HepG2 (cell line): Measurements from ENCODE around the gene GATC. TPM values are rescaled to one million over a fixed set of nuclear protein-coding genes. Genes with fewer than 3 reads are reported as not detected.

ENCODE experiments used
- BRCA1 ChIP-seq: sonication (generic); formaldehyde crosslinking; IDR thresholded peaks from 2 replicates; pipeline ENCODE4 v1.4.0; 2020; ENCODE audit warnings: missing genetic modification reagents
- HES4 ChIP-seq: sonication (generic); formaldehyde crosslinking; IDR thresholded peaks from 2 replicates; pipeline ENCODE4 v1.9.0; 2021; ENCODE audit warnings: mild to moderate bottlenecking, missing genetic modification reagents, borderline replicate concordance
- KDM5B ChIP-seq: sonication (generic); formaldehyde crosslinking; IDR thresholded peaks from 2 replicates; pipeline ENCODE4 v1.4.0; 2020; ENCODE audit warnings: missing genetic modification reagents, mild to moderate bottlenecking, borderline replicate concordance
- MIER2 ChIP-seq: IDR thresholded peaks from 2 replicates; pipeline ENCODE4 v1.6.1; 2016; ENCODE audit warnings: missing biosample characterization, missing genetic modification reagents
- NFATC3 ChIP-seq: sonication (generic); formaldehyde crosslinking; IDR thresholded peaks from 2 replicates; pipeline ENCODE4 v1.5.1; 2020; ENCODE audit warnings: mild to moderate bottlenecking, missing genetic modification reagents
- NFRKB ChIP-seq: fragments of 450-650 bp; IDR thresholded peaks from 2 replicates; pipeline ENCODE4 v1.6.1; 2017
- PAX8 ChIP-seq: sonication (generic); formaldehyde crosslinking; IDR thresholded peaks from 2 replicates; pipeline ENCODE4 v1.8.0; 2022; ENCODE audit warnings: mild to moderate bottlenecking, missing genetic modification reagents, borderline replicate concordance
- RELA ChIP-seq: sonication (generic); formaldehyde crosslinking; IDR thresholded peaks from 2 replicates; pipeline ENCODE4 v1.4.0; 2020; ENCODE audit warnings: missing genetic modification reagents
- SAP130 ChIP-seq: IDR thresholded peaks from 2 replicates; pipeline ENCODE4 v1.6.1; 2016; ENCODE audit warnings: low read depth
- U2AF2 ChIP-seq: fragments of 200-400 bp; formaldehyde crosslinking; IDR thresholded peaks from 2 replicates; pipeline ENCODE4 v1.6.1; 2017; ENCODE audit warnings: low read depth, mild to moderate bottlenecking, low read length
- YEATS2 ChIP-seq: sonication (generic); formaldehyde crosslinking; IDR thresholded peaks from 2 replicates; pipeline ENCODE4 v1.4.0; 2020; ENCODE audit warnings: missing genetic modification reagents, borderline replicate concordance
- ZBTB38 ChIP-seq: sonication (generic); formaldehyde crosslinking; IDR thresholded peaks from 2 replicates; pipeline ENCODE4 v1.5.1; 2020; ENCODE audit warnings: mild to moderate bottlenecking, missing genetic modification reagents
- ZBTB7B ChIP-seq: sonication (generic); formaldehyde crosslinking; IDR thresholded peaks from 2 replicates; pipeline ENCODE4 v1.4.0; 2020; ENCODE audit warnings: missing genetic modification reagents
- ZNF546 ChIP-seq: sonication (generic); formaldehyde crosslinking; conservative IDR thresholded peaks from 2 replicates; pipeline ENCODE4 v1.8.1; 2023; ENCODE audit warnings: mild to moderate bottlenecking, missing genetic modification reagents
- ZNF549 ChIP-seq: sonication (generic); formaldehyde crosslinking; IDR thresholded peaks from 2 replicates; pipeline ENCODE4 v1.5.0; 2020; ENCODE audit warnings: missing genetic modification reagents
- ZNF556 ChIP-seq: sonication (generic); formaldehyde crosslinking; IDR thresholded peaks from 2 replicates; pipeline ENCODE4 v1.4.0; 2020; ENCODE audit warnings: mild to moderate bottlenecking, missing genetic modification reagents, borderline replicate concordance
- ZNF724P ChIP-seq: sonication (generic); formaldehyde crosslinking; IDR thresholded peaks from 2 replicates; pipeline ENCODE4 v1.8.0; 2022; ENCODE audit warnings: missing genetic modification reagents, borderline replicate concordance
- ZNF781 ChIP-seq: sonication (generic); formaldehyde crosslinking; IDR thresholded peaks from 2 replicates; pipeline ENCODE4 v1.5.1; 2020; ENCODE audit warnings: borderline replicate concordance, mild to moderate bottlenecking, missing genetic modification reagents; ENCODE audit errors: not compliant biosample characterization
- polyA plus RNA-seq, 8 experiments: library from polyadenylated mRNA; depleted of rRNA in 3 of 8; stranded (reverse) in 7 of 8; unstranded in 1 of 8; fragments of >200 nt; fragmentation: Illumina TruSeq in 4 of 8; extraction: Trizol in 4 of 8; gene quantifications; 2 replicates each; pipeline versions ENCODE4 v1.2.1 to v1.2.3, GENCODE V29; 2011 to 2016; ENCODE audit warnings: low read depth in 4 of 8, missing spikeins in 1 of 8, mixed read lengths in 1 of 8; ENCODE audit not compliant: insufficient read depth in 1 of 8
- total RNA-seq, 5 experiments: library from RNA; depleted of rRNA; stranded (reverse); fragments of >200 nt; fragmentation: Illumina TruSeq; extraction: Trizol; gene quantifications; 2 replicates each; pipeline ENCODE4 v1.2.3, GENCODE V29; 2016; ENCODE audit warnings: low read depth in 1 of 5
- TF ChIP-seq, protein P1 (sequence below): sonication (generic); formaldehyde crosslinking; IDR thresholded peaks from 2 replicates; pipeline ENCODE4 v1.8.0; 2022; ENCODE audit warnings: missing genetic modification reagents, mild to moderate bottlenecking, borderline replicate concordance
- TF ChIP-seq, protein P2 (sequence below): IDR thresholded peaks from 2 replicates; pipeline ENCODE4 v1.4.0; 2020; ENCODE audit warnings: mild to moderate bottlenecking, missing genetic modification reagents
- TF ChIP-seq, protein P3 (sequence below): sonication (generic); formaldehyde crosslinking; IDR thresholded peaks from 2 replicates; pipeline ENCODE4 v1.5.0; 2020; ENCODE audit warnings: mild to moderate bottlenecking, missing genetic modification reagents, borderline replicate concordance

GATC gene
- total and polyA plus RNA-seq, 2 of the 13 experiments (the other 11 are each of a cell fraction or from before 2014, with no cell fraction given) = 17.7 to 29.7 TPM

DNA sequence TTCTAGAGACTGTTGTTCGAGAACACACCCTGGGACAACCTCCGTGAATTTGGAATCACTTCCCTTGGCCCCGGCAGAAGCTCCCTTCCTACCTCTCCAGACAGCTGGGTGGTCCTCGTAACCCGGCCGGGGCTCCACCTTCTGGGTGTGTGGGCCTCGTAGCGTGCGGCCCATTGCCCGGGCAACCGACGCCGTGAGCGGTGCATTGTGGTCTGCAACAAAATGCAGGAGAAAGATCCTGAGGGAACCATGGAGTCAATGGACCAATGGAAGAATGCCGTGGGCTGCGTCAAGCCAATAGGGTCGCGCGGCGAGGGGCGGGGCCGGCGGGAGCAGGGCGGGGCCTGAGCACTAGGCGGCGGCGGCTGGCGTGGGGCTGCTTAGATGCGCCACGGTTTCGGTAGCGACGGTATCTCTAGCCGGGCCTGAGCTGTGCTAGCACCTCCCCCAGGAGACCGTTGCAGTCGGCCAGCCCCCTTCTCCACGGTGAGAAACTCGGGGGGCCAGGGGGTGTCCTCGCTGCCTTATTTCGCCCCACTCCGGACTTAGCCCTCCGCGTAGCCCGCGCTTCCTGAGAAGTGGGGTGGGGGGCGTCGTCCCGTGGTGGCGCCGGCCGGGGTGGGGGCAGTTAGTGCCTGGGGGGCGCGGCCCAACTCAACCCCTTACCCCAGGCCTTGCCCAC lies 49.6 kb downstream of the GATC start, which contains the start of gene DYNLL1 (continued):
- TF ChIP-seq ZBTB38 (CRISPR knock-in tag) (peak; percentile 26; the same call in 1 of the 2 replicates), ZNF556 (CRISPR knock-in tag) (no peak), BRCA1 (CRISPR knock-in tag) (no peak), KDM5B (CRISPR knock-in tag) (peak; percentile 87; the same call in 1 of the 2 replicates), YEATS2 (CRISPR knock-in tag) (peak; percentile 72; the same call in 1 of the 2 replicates), U2AF2 (peak; percentile 93), PAX8 (no peak), ZNF724P (CRISPR knock-in tag) (no peak), ZBTB7B (peak; percentile 29; the same call in 1 of the 2 replicates), ZNF546 (CRISPR knock-in tag) (no peak), NFRKB (no peak), RELA (CRISPR knock-in tag) (no peak), SAP130 (peak; percentile 99), NFATC3 (CRISPR knock-in tag) (no peak), HES4 (CRISPR knock-in tag) (peak; percentile 96), ZNF781 (CRISPR knock-in tag) (no peak), MIER2 (no peak), ZNF549 (no peak)
- TF ChIP-seq, protein P1, sequence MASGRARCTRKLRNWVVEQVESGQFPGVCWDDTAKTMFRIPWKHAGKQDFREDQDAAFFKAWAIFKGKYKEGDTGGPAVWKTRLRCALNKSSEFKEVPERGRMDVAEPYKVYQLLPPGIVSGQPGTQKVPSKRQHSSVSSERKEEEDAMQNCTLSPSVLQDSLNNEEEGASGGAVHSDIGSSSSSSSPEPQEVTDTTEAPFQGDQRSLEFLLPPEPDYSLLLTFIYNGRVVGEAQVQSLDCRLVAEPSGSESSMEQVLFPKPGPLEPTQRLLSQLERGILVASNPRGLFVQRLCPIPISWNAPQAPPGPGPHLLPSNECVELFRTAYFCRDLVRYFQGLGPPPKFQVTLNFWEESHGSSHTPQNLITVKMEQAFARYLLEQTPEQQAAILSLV = peak; percentile 62; the same call in 1 of the 2 replicates
- TF ChIP-seq, protein P2, sequence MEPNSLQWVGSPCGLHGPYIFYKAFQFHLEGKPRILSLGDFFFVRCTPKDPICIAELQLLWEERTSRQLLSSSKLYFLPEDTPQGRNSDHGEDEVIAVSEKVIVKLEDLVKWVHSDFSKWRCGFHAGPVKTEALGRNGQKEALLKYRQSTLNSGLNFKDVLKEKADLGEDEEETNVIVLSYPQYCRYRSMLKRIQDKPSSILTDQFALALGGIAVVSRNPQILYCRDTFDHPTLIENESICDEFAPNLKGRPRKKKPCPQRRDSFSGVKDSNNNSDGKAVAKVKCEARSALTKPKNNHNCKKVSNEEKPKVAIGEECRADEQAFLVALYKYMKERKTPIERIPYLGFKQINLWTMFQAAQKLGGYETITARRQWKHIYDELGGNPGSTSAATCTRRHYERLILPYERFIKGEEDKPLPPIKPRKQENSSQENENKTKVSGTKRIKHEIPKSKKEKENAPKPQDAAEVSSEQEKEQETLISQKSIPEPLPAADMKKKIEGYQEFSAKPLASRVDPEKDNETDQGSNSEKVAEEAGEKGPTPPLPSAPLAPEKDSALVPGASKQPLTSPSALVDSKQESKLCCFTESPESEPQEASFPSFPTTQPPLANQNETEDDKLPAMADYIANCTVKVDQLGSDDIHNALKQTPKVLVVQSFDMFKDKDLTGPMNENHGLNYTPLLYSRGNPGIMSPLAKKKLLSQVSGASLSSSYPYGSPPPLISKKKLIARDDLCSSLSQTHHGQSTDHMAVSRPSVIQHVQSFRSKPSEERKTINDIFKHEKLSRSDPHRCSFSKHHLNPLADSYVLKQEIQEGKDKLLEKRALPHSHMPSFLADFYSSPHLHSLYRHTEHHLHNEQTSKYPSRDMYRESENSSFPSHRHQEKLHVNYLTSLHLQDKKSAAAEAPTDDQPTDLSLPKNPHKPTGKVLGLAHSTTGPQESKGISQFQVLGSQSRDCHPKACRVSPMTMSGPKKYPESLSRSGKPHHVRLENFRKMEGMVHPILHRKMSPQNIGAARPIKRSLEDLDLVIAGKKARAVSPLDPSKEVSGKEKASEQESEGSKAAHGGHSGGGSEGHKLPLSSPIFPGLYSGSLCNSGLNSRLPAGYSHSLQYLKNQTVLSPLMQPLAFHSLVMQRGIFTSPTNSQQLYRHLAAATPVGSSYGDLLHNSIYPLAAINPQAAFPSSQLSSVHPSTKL = no peak
- TF ChIP-seq, protein P3, sequence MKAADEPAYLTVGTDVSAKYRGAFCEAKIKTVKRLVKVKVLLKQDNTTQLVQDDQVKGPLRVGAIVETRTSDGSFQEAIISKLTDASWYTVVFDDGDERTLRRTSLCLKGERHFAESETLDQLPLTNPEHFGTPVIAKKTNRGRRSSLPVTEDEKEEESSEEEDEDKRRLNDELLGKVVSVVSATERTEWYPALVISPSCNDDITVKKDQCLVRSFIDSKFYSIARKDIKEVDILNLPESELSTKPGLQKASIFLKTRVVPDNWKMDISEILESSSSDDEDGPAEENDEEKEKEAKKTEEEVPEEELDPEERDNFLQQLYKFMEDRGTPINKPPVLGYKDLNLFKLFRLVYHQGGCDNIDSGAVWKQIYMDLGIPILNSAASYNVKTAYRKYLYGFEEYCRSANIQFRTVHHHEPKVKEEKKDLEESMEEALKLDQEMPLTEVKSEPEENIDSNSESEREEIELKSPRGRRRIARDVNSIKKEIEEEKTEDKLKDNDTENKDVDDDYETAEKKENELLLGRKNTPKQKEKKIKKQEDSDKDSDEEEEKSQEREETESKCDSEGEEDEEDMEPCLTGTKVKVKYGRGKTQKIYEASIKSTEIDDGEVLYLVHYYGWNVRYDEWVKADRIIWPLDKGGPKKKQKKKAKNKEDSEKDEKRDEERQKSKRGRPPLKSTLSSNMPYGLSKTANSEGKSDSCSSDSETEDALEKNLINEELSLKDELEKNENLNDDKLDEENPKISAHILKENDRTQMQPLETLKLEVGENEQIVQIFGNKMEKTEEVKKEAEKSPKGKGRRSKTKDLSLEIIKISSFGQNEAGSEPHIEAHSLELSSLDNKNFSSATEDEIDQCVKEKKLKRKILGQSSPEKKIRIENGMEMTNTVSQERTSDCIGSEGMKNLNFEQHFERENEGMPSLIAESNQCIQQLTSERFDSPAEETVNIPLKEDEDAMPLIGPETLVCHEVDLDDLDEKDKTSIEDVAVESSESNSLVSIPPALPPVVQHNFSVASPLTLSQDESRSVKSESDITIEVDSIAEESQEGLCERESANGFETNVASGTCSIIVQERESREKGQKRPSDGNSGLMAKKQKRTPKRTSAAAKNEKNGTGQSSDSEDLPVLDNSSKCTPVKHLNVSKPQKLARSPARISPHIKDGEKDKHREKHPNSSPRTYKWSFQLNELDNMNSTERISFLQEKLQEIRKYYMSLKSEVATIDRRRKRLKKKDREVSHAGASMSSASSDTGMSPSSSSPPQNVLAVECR = peak; percentile 98
